OCI-LY7 (cell line): Measurements from ENCODE around the gene CHST6.

Source experiments
- EZH2phosphoT487 ChIP-seq: fragments of 200-600 bp; sonication (generic); IDR thresholded peaks from 2 replicates; pipeline ENCODE4 v1.6.1; 2018; ENCODE audit warnings: low read depth, borderline replicate concordance, mild to moderate bottlenecking, mixed run types, antibody characterized with exemption, low read length, moderate library complexity, mixed read lengths
- TF ChIP-seq, protein P1 (sequence below): fragments of 200-600 bp; sonication (generic); conservative IDR thresholded peaks from 2 replicates; pipeline ENCODE4 v1.5.1; 2014; ENCODE audit warnings: mild to moderate bottlenecking, antibody characterized with exemption, low read length, moderate library complexity, mixed read lengths

- TF ChIP-seq, protein P1, sequence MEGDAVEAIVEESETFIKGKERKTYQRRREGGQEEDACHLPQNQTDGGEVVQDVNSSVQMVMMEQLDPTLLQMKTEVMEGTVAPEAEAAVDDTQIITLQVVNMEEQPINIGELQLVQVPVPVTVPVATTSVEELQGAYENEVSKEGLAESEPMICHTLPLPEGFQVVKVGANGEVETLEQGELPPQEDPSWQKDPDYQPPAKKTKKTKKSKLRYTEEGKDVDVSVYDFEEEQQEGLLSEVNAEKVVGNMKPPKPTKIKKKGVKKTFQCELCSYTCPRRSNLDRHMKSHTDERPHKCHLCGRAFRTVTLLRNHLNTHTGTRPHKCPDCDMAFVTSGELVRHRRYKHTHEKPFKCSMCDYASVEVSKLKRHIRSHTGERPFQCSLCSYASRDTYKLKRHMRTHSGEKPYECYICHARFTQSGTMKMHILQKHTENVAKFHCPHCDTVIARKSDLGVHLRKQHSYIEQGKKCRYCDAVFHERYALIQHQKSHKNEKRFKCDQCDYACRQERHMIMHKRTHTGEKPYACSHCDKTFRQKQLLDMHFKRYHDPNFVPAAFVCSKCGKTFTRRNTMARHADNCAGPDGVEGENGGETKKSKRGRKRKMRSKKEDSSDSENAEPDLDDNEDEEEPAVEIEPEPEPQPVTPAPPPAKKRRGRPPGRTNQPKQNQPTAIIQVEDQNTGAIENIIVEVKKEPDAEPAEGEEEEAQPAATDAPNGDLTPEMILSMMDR, result no peak
- TF ChIP-seq EZH2phosphoT487, result no peak
Observed at GRCh38 chr16:75459691-75460090, 35.5 kb downstream of the CHST6 start.
